ENCODE data around the gene ZNF469. TPM values are rescaled to one million over a fixed set of nuclear protein-coding genes. Genes with fewer than 3 reads are reported as not detected.

Gene ZNF469
- total and polyA plus RNA-seq, 2 of the 13 experiments (the other 11 are each of a cell fraction or from before 2014, with no cell fraction given): not detected

DNA sequence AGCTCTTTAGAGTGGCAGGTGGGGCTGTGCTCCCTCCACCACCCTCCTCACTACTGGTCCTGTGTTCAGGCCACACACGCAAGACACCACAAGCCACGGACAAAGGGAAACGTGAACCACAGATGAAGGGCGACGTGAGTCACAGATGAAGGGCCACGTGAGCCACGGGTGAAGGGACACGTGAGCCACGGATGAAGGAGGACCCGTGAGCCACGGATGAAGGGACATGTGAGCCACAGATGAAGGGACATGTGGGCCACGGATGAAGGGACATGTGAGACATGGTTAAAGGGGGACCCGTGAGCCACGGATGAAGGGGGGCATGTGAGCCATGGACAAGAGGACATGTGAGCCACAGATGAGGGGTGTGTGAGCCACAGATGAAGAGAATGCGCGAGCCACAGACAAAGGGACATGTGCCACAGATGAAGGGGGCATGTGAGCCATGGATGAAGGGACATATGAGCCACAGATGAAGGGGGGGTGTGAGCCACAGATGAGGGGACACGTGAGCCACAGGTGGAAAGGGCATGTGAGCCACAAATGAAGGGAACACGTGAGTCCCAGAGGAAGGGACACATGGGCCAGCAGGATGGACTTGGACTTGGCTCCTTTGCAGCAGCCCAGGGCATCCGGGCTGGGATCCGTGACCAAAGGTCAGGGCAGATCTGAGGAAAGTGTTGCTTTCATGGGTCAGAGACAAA is 15.6 kb downstream of the ZNF469 start:
- DNase-seq (ENCODE audit: low spot score) (no peak), ATAC-seq (peak; percentile 16; the same call in 2 of the 3 replicates), FAIRE-seq (no peak)
- Histone ChIP-seq H3K9me3 (ENCODE audit: low read length) (no peaks in the 10 kb centered on the region), H3K36me3 (replicated peaks in 1 of 2; ENCODE audit: control insufficient read depth in 1 of 2, insufficient read depth in 2 of 2, low read length in 2 of 2) (no peaks in the 10 kb centered on the region), H3K27me3 (ENCODE audit: control insufficient read depth in 1 of 2, insufficient read depth in 2 of 2, low read length in 2 of 2) (peaks cover 19 to 72% of the 10 kb centered on the region in 2 experiments), H2AFZ (ENCODE audit: low read length) (no peak overlapping the region), H3K4me1 (ENCODE audit: insufficient read depth, low read length) (peaks cover 17% of the 10 kb centered on the region), H3K9ac (ENCODE audit: insufficient read depth, low read depth, low read length) (no peak overlapping the region), H3K79me2 (ENCODE audit: insufficient read depth, low read length) (no peaks in the 10 kb centered on the region), H3K27ac (ENCODE audit: extremely low read length, insufficient read depth, low read length) (no peak overlapping the region), H3K4me2 (ENCODE audit: low read depth, low read length) (no peak overlapping the region), H3K4me3 (replicated peaks in 1 of 3; ENCODE audit: insufficient read depth in 1 of 3, low read depth in 2 of 3, low read length in 3 of 3) (no peak overlapping the region), H4K20me1 (ENCODE audit: insufficient read depth, low read length) (peaks cover 4% of the 10 kb centered on the region; the same call in 1 of the 2 replicates)
- no TSS peak for BruUV-seq (replicated peaks)
- in situ Hi-C loops (cut with HindIII; ENCODE audit: extremely low pct_ligation_motif_present, low pct_unique_long_range_greater_than_20kb) (no loop called here), intact Hi-C loops (cut with micrococcal nuclease; ENCODE audit: unreplicated experiment) (no loop called here)
- CTCF ChIA-PET (ENCODE audit: low intra/inter-chr PET ratio, low total read pairs): no interaction called here
- 50% methylated on average over 20 of the region's 20 CpGs for WGBS (ENCODE audit: low lambda C conversion rate)
- POLR2A ChIA-PET: no interaction called here
- TF ChIP-seq ZNF616 (CRISPR knock-in tag; IDR thresholded peaks at IDR 0.05; ENCODE audit: low read depth) (peak; percentile 61; the same call in 1 of the 2 replicates), FOXA1 (IDR thresholded peaks at IDR 0.05) (no peak), FOXA1 (CRISPR knock-in tag; IDR thresholded peaks at IDR 0.05) (no peak), ZNF687 (CRISPR knock-in tag; IDR thresholded peaks at IDR 0.05) (peak; percentile 24; the same call in 1 of the 2 replicates), NPAS2 (CRISPR knock-in tag; IDR thresholded peaks at IDR 0.05; ENCODE audit: borderline replicate concordance) (no peak), MXD1 (CRISPR knock-in tag; IDR thresholded peaks at IDR 0.05) (no peak), HES4 (CRISPR knock-in tag; IDR thresholded peaks at IDR 0.05; ENCODE audit: borderline replicate concordance) (no peak), MYC (CRISPR knock-in tag; IDR thresholded peaks at IDR 0.05; ENCODE audit: borderline replicate concordance) (no peak; the same call in 1 of the 2 replicates), ARID5B (CRISPR knock-in tag; IDR thresholded peaks at IDR 0.05) (0 out of 2 replicates have a peak, but pooled peaks have one; percentile 32)
- TF ChIP-seq, protein P1, sequence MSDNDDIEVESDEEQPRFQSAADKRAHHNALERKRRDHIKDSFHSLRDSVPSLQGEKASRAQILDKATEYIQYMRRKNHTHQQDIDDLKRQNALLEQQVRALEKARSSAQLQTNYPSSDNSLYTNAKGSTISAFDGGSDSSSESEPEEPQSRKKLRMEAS (IDR thresholded peaks at IDR 0.05): peak; percentile 15; the same call in 1 of the 2 replicates
- TF ChIP-seq, protein P2, sequence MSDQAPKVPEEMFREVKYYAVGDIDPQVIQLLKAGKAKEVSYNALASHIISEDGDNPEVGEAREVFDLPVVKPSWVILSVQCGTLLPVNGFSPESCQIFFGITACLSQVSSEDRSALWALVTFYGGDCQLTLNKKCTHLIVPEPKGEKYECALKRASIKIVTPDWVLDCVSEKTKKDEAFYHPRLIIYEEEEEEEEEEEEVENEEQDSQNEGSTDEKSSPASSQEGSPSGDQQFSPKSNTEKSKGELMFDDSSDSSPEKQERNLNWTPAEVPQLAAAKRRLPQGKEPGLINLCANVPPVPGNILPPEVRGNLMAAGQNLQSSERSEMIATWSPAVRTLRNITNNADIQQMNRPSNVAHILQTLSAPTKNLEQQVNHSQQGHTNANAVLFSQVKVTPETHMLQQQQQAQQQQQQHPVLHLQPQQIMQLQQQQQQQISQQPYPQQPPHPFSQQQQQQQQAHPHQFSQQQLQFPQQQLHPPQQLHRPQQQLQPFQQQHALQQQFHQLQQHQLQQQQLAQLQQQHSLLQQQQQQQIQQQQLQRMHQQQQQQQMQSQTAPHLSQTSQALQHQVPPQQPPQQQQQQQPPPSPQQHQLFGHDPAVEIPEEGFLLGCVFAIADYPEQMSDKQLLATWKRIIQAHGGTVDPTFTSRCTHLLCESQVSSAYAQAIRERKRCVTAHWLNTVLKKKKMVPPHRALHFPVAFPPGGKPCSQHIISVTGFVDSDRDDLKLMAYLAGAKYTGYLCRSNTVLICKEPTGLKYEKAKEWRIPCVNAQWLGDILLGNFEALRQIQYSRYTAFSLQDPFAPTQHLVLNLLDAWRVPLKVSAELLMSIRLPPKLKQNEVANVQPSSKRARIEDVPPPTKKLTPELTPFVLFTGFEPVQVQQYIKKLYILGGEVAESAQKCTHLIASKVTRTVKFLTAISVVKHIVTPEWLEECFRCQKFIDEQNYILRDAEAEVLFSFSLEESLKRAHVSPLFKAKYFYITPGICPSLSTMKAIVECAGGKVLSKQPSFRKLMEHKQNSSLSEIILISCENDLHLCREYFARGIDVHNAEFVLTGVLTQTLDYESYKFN (CRISPR knock-in tag; conservative IDR thresholded peaks at IDR 0.05): no peak
